ENCODE data around the gene AFDN.

GRCh38 chr6:167948716-167949115 is 122.0 kb downstream of the AFDN start:
- no peak for TF ChIP-seq EZH2phosphoT487 (IDR thresholded peaks at IDR 0.05; ENCODE audit: low read depth, severe bottlenecking, unreplicated experiment)
- TF ChIP-seq CTCF (IDR thresholded peaks at IDR 0.05; ENCODE audit: poor library complexity), result no peak
- TF ChIP-seq EZH2 (IDR thresholded peaks at IDR 0.05; ENCODE audit: borderline replicate concordance), result no peak
